ENCODE measurements around the gene EBF4. TPM values are rescaled to one million over a fixed set of nuclear protein-coding genes. Genes with fewer than 3 reads are reported as not detected.

Gene EBF4
- total RNA-seq, 1 experiment from 2014 or later: 11.4 TPM

- no peak for TF ChIP-seq POLR2AphosphoS5 (IDR thresholded peaks at IDR 0.05; ENCODE audit: low read depth, low read length)
- no peak for TF ChIP-seq FOSL1 (IDR thresholded peaks at IDR 0.05; ENCODE audit: low read depth)
- TF ChIP-seq MAX (IDR thresholded peaks at IDR 0.05): no peak
- no peak for TF ChIP-seq ZNF274 (IDR thresholded peaks at IDR 0.05; ENCODE audit: low read depth, low read length)
- no peak for TF ChIP-seq SIN3A (IDR thresholded peaks at IDR 0.05; ENCODE audit: low read depth)
Observed at GRCh38 chr20:2771631-2772080, 79.1 kb downstream of the EBF4 start.

GRCh38 chr20:2773812-2774211 lies 81.2 kb downstream of the EBF4 start:
- Histone ChIP-seq H3K27ac (ENCODE audit: low read depth, low read length) (no peak overlapping the region), H3K79me2 (ENCODE audit: insufficient read depth, low read length) (no peaks in the 10 kb centered on the region), H3K9me3 (ENCODE audit: control insufficient read depth in 1 of 2, insufficient read depth in 1 of 2, low read depth in 1 of 2, low read length in 2 of 2) (no peaks in the 10 kb centered on the region), H3K4me1 (ENCODE audit: control insufficient read depth in 1 of 2, insufficient read depth in 2 of 2, low read length in 2 of 2) (no peaks in the 10 kb centered on the region; a peak in 1 of 4 replicates), H3K9me2 (ENCODE audit: insufficient read depth) (no peaks in the 10 kb centered on the region), H3K4me2 (ENCODE audit: low read length) (no peak overlapping the region), H3K4me3 (replicated peaks in 1 of 2; ENCODE audit: low read depth in 1 of 2, low read length in 2 of 2) (no peak overlapping the region), H3K27me3 (ENCODE audit: insufficient read depth, low read length) (no peaks in the 10 kb centered on the region), H4K20me1 (ENCODE audit: insufficient read depth) (no peaks in the 10 kb centered on the region), H3K9ac (ENCODE audit: low read length) (no peak overlapping the region), H3K36me3 (ENCODE audit: control insufficient read depth in 1 of 2, insufficient read depth in 2 of 2, low read length in 2 of 2) (no peaks in the 10 kb centered on the region), H2AFZ (ENCODE audit: low read depth, low read length, poor library complexity, severe bottlenecking) (no peak overlapping the region)
- DNase-seq (ENCODE audit: low read depth, low spot score) (no peak), ATAC-seq (no peak)
- RAD21 ChIA-PET (ENCODE audit: low non-redundant PET in 1 of 2, low total read pairs in 2 of 2, uncharacterized antibody in 2 of 2, unreplicated experiment in 2 of 2): interaction anchor here in 1 of 2 experiments (0.7 kb wide), 1 partner anchor 10 kb away, joined by 5 read pairs; no protein-coding TSS in a partner anchor
- POLR2A ChIA-PET: no interaction called here
- CTCF ChIA-PET: no interaction called here
- TF ChIP-seq POLR2A (IDR thresholded peaks at IDR 0.05; ENCODE audit: borderline replicate concordance, extremely low read depth, insufficient read depth, insufficient read length) (no peak), FOSL1 (IDR thresholded peaks at IDR 0.05; ENCODE audit: low read depth) (no peak), ZFX (IDR thresholded peaks at IDR 0.05) (no peak), MAX (IDR thresholded peaks at IDR 0.05) (no peak), TCF7L2 (IDR thresholded peaks at IDR 0.05; ENCODE audit: borderline replicate concordance, extremely low read depth, insufficient read depth, insufficient read length) (no peak), EGR1 (IDR thresholded peaks at IDR 0.05; ENCODE audit: low read depth) (no peak), POLR2AphosphoS5 (IDR thresholded peaks at IDR 0.05; ENCODE audit: low read depth, low read length) (no peak), ELF1 (IDR thresholded peaks at IDR 0.05; ENCODE audit: borderline replicate concordance, low read depth) (no peak)
- intact Hi-C loops (cut with micrococcal nuclease): no loop called here
- BruUV-seq (replicated peaks): no TSS peak

More at GRCh38 chr20:2771631-2772080, 79.1 kb downstream of the EBF4 start:
- ChIA-PET CTCF (no interaction called here), RAD21 (ENCODE audit: low non-redundant PET in 1 of 2, low total read pairs in 2 of 2, uncharacterized antibody in 2 of 2, unreplicated experiment in 2 of 2) (no interaction called here), POLR2A (no interaction called here)
- no peaks in the 10 kb centered on the region for H3K9me2 ChIP-seq (ENCODE audit: insufficient read depth)
- H3K27ac ChIP-seq (ENCODE audit: low read depth, low read length): no peak overlapping the region
- DNase-seq (ENCODE audit: low read depth, low spot score) (no peak), ATAC-seq (no peak)
- H3K27me3 ChIP-seq (ENCODE audit: insufficient read depth, low read length): no peaks in the 10 kb centered on the region
- H4K20me1 ChIP-seq (ENCODE audit: insufficient read depth): no peaks in the 10 kb centered on the region
- no peaks in the 10 kb centered on the region for H3K36me3 ChIP-seq (ENCODE audit: control insufficient read depth in 1 of 2, insufficient read depth in 2 of 2, low read length in 2 of 2)
- no peak overlapping the region for H3K4me2 ChIP-seq (ENCODE audit: low read length)
- intact Hi-C loops (cut with micrococcal nuclease): no loop called here
- no peak overlapping the region for H3K9ac ChIP-seq (ENCODE audit: low read length)
- H3K4me1 ChIP-seq (ENCODE audit: control insufficient read depth in 1 of 2, insufficient read depth in 2 of 2, low read length in 2 of 2): peaks cover 6 to 9% of the 10 kb centered on the region in 2 experiments
- H2AFZ ChIP-seq (ENCODE audit: low read depth, low read length, poor library complexity, severe bottlenecking): no peak overlapping the region
- BruUV-seq (replicated peaks): no TSS peak
- no peak overlapping the region for H3K4me3 ChIP-seq (replicated peaks in 1 of 2; ENCODE audit: low read depth in 1 of 2, low read length in 2 of 2)
- no peaks in the 10 kb centered on the region for H3K9me3 ChIP-seq (ENCODE audit: control insufficient read depth in 1 of 2, insufficient read depth in 1 of 2, low read depth in 1 of 2, low read length in 2 of 2)
- no peaks in the 10 kb centered on the region for H3K79me2 ChIP-seq (ENCODE audit: insufficient read depth, low read length)
